Small intestine (tissue), 7 donors: Measurements from ENCODE around the gene POMGNT1. TPM values are rescaled to one million over a fixed set of nuclear protein-coding genes. Genes with fewer than 3 reads are reported as not detected.
A peak's percentile ranks its signal among the peaks of the same experiment; 100 is the strongest.

ENCODE experiments used
- DNase-seq, 2 donors: peaks; one replicate each; pipeline versions ENCODE4 v3.0.0 to v3.0.0-alpha.2; 2013
- FAIRE-seq: peaks from 2 replicates; lab custom pipeline; 2012; peaks lifted over from hg19 to GRCh38; lab: Jason Lieb, UNC
- H3K27ac ChIP-seq, 3 donors: one replicate each; pipeline ENCODE4 v1.5.1; 2013; ENCODE audit warnings: low read length in 2 of 3, mild to moderate bottlenecking in 2 of 3, control low read depth in 1 of 3, inconsistent platforms in 1 of 3, low read depth in 1 of 3, moderate library complexity in 1 of 3
- H3K27me3 ChIP-seq, 3 donors: one replicate each; pipeline ENCODE4 v1.6.1; 2013; ENCODE audit warnings: low read length in 3 of 3, inconsistent platforms in 1 of 3; ENCODE audit not compliant: control insufficient read depth in 3 of 3, insufficient read depth in 3 of 3
- H3K36me3 ChIP-seq, 3 donors: one replicate each; pipeline ENCODE4 v1.6.1; 2013; ENCODE audit warnings: low read length in 3 of 3, inconsistent platforms in 1 of 3, low read depth in 1 of 3, mild to moderate bottlenecking in 1 of 3, moderate library complexity in 1 of 3; ENCODE audit not compliant: control insufficient read depth in 3 of 3, insufficient read depth in 2 of 3
- H3K4me1 ChIP-seq, 3 donors: one replicate each; pipeline ENCODE4 v1.6.1; 2013; ENCODE audit warnings: low read length in 2 of 3, inconsistent platforms in 1 of 3, low read depth in 1 of 3, mild to moderate bottlenecking in 1 of 3, moderate library complexity in 1 of 3; ENCODE audit not compliant: control insufficient read depth in 3 of 3, insufficient read depth in 2 of 3
- H3K4me3 ChIP-seq, 3 donors: one replicate each; pipeline ENCODE4 v1.5.1; 2013; ENCODE audit warnings: low read length in 3 of 3, control low read depth in 1 of 3, inconsistent platforms in 1 of 3, low read depth in 1 of 3, mild to moderate bottlenecking in 1 of 3, moderate library complexity in 1 of 3
- H3K9me3 ChIP-seq, 2 donors: one replicate each; pipeline ENCODE4 v1.6.1; 2013; ENCODE audit warnings: low read depth in 1 of 2, low read length in 1 of 2; ENCODE audit not compliant: control insufficient read depth in 2 of 2, insufficient read depth in 1 of 2
- WGBS, 3 donors: extraction: QIAGEN DNeasy Blood & Tissue Kit; methylation state at CpG; one replicate each; pipeline ENCODE4 v1.1.7; 2013; 5-methylcytosine and 5-hydroxymethylcytosine counted together
- polyA plus RNA-seq, 4 donors: library from polyadenylated mRNA; stranded (reverse) in 3 of 4; unstranded in 1 of 4; fragments of 200-250 nt in 3 of 4; fragments of 120-200 nt in 1 of 4; gene quantifications; one replicate each; pipeline versions ENCODE4 v1.2.1 to v1.2.3, GENCODE V29; 2013
- donor health status: healthy with polysubstance abuse.
- donor health status: control.
- donor health status: control.
- donor health status: Bipolar disorder and iron deficiency.
- donor health status: healthy.

The POMGNT1 gene
- polyA plus RNA-seq, 4 donors = 37.6 to 81.3 (median 48.8) TPM

- FAIRE-seq = no peak
Observed at GRCh38 chr1:46219551-46220520, 21.6 kb upstream of the POMGNT1 start.

GRCh38 chr1:46218443-46218842 is 20.2 kb upstream of the POMGNT1 start:
- H3K27ac ChIP-seq = no peak overlapping the region
- no peaks in the 10 kb centered on the region for H3K9me3 ChIP-seq
- WGBS, 3 donors = 87 to 90% (median 89%) methylated on average over 8 of the region's 8 CpGs
- H3K4me1 ChIP-seq = peaks cover 0 to 7% (median 0%) of the 10 kb centered on the region in 3 donors
- H3K36me3 ChIP-seq = no peaks in the 10 kb centered on the region
- H3K4me3 ChIP-seq = no peak overlapping the region
- no peak for FAIRE-seq
- no peaks in the 10 kb centered on the region for H3K27me3 ChIP-seq
- no peak for DNase-seq

More at GRCh38 chr1:46219551-46220520, 21.6 kb upstream of the POMGNT1 start:
- H3K27me3 ChIP-seq = no peaks in the 10 kb centered on the region
- no peak for DNase-seq
- H3K36me3 ChIP-seq = no peaks in the 10 kb centered on the region
- peaks cover 0 to 7% (median 0%) of the 10 kb centered on the region in 3 donors for H3K4me1 ChIP-seq
- H3K4me3 ChIP-seq = no peak overlapping the region
- WGBS, 3 donors = 82 to 87% (median 83%) methylated on average over 18 of the region's 18 CpGs
- no peak overlapping the region for H3K27ac ChIP-seq
- no peaks in the 10 kb centered on the region for H3K9me3 ChIP-seq

- H3K27ac ChIP-seq = no peak overlapping the region
- no peaks in the 10 kb centered on the region for H3K36me3 ChIP-seq
- DNase-seq (no peak), FAIRE-seq (no peak)
- H3K9me3 ChIP-seq = no peaks in the 10 kb centered on the region
- H3K4me3 ChIP-seq = no peak overlapping the region
- H3K27me3 ChIP-seq = no peaks in the 10 kb centered on the region
- H3K4me1 ChIP-seq = no peaks in the 10 kb centered on the region
Observed at GRCh38 chr1:46215504-46215903, 17.3 kb upstream of the POMGNT1 start.

DNA sequence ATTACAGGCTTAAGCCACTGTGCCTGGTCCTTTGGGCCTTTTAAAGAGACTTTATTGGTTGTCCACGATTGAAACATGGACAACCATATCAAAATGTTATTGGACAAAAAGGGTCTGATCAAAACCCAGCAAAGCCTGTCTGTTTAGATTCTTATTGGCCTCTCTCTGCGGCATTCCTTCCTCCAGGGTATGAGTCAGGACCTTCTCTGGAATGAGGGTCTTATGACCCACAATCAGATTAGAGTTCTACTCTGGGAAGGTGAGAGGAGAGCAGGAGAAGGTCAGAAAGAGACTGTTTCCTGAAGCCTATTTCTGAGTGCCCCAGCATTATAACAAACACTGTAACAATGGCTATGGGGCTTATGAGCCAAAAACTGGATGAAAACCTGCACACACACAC is 12.8 kb upstream of the POMGNT1 start:
- no peaks in the 10 kb centered on the region for H3K9me3 ChIP-seq
- WGBS, 3 donors = 69 to 82% (median 72%) methylated on average over 2 of the region's 2 CpGs
- H3K4me1 ChIP-seq = no peaks in the 10 kb centered on the region
- no peak for FAIRE-seq
- no peak overlapping the region for H3K27ac ChIP-seq
- DNase-seq = no peak
- H3K36me3 ChIP-seq = no peaks in the 10 kb centered on the region
- no peak overlapping the region for H3K4me3 ChIP-seq
- H3K27me3 ChIP-seq = no peaks in the 10 kb centered on the region

- Histone ChIP-seq H3K4me3 (no peak overlapping the region), H3K36me3 (no peaks in the 10 kb centered on the region), H3K27ac (no peak overlapping the region), H3K4me1 (no peaks in the 10 kb centered on the region), H3K27me3 (no peaks in the 10 kb centered on the region), H3K9me3 (no peaks in the 10 kb centered on the region)
- 92 to 93% (median 92%) methylated on average over 3 of the region's 3 CpGs for WGBS, 3 donors
- FAIRE-seq = no peak
- no peak for DNase-seq
Observed at GRCh38 chr1:46210561-46210960, 12.3 kb upstream of the POMGNT1 start.

DNA sequence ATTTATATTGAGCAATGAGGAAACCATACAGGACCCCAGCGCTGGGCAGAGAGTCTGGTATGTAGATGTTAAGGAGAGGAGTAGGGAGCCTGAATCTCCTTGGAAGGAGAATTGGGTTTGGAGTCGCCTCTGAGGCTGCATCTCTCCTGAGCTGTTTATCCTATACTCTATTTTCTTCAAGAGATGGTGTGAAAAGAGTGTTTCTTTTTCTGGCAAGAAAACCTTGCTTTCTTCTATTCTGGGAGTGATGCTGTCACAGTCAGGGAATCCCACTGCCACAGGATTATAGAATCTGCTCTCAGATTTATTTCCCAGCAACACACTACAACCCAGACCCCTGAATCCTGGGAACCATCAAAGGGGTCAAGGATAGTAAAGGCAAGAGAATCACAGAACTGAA is 8.2 kb upstream of the POMGNT1 start:
- no peak overlapping the region for H3K4me3 ChIP-seq
- no peaks in the 10 kb centered on the region for H3K9me3 ChIP-seq
- no peaks in the 10 kb centered on the region for H3K36me3 ChIP-seq
- H3K27ac ChIP-seq = no peak overlapping the region
- peaks cover 0 to 7% (median 0%) of the 10 kb centered on the region in 3 donors for H3K4me1 ChIP-seq
- no peak for FAIRE-seq
- no peak for DNase-seq
- peaks cover 0 to 5% (median 0%) of the 10 kb centered on the region in 3 donors for H3K27me3 ChIP-seq
- 81 to 94% (median 82%) methylated on average over 2 of the region's 2 CpGs for WGBS, 3 donors

DNA sequence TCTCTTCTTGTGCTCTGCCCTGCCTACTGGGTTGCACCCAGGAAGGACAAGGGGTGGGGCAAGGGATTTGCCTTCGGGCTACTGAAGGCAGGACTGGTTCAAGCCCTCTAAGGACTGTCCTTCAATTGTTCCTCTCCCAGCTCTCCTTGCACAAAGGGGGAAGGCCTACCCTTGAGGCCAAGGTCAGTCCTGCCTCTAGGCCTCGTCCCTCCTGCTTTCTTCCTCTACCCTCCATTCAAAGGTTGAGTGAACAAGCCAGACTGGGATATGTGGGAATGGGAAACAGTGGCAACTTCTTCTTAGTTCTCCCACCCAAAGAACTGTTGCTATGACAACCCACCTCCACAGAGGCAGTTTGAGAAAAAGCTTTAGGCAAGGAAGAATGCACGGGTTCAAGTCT is 7.6 kb upstream of the POMGNT1 start:
- DNase-seq (peak in 1 of 2 donors; percentile 26), FAIRE-seq (no peak)
- Histone ChIP-seq H3K27ac (no peak overlapping the region), H3K27me3 (peaks cover 0 to 5% (median 0%) of the 10 kb centered on the region in 3 donors), H3K9me3 (no peaks in the 10 kb centered on the region), H3K4me3 (no peak overlapping the region), H3K4me1 (peaks cover 0 to 7% (median 0%) of the 10 kb centered on the region in 3 donors), H3K36me3 (no peaks in the 10 kb centered on the region)
- 42 to 60% (median 49%) methylated on average over 3 of the region's 3 CpGs for WGBS, 3 donors

DNA sequence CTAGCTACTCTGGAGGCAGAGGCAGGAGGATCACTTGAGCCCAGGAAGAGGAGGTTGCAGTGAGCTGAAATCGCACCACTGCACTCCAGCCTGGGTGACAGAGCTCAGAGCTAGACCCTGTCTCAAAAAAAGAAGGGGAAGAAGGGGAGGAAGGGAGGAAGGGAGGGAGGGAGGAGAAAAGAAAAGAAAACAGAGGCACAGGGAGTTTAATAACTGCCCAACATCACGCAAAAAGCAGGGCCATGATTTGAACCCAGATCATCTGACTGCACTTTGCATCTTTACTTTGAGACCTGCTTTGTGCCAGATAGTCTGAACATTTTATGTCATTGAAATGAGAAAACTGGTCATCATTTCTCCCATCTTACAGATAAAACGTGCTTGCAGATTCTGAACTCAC is 6.9 kb upstream of the POMGNT1 start:
- H3K4me1 ChIP-seq = peaks cover 0 to 7% (median 0%) of the 10 kb centered on the region in 3 donors
- no peak overlapping the region for H3K27ac ChIP-seq
- H3K27me3 ChIP-seq = peaks cover 0 to 5% (median 0%) of the 10 kb centered on the region in 3 donors
- H3K9me3 ChIP-seq = no peaks in the 10 kb centered on the region
- DNase-seq (no peak), FAIRE-seq (no peak)
- WGBS, 3 donors = 67 to 75% (median 74%) methylated on average over 3 of the region's 3 CpGs
- H3K4me3 ChIP-seq = no peak overlapping the region
- H3K36me3 ChIP-seq = no peaks in the 10 kb centered on the region
